WI38 (cell line): Measurements from ENCODE around the gene NFATC2.

Source experiments
- H3K4me3 ChIP-seq: 2 replicates; pipeline ENCODE4 v1.5.1; 2011; ENCODE audit warnings: low read depth, mild to moderate bottlenecking, control low read depth, low read length
- CTCF ChIP-seq: IDR thresholded peaks from 2 replicates; pipeline ENCODE4 v1.5.1; 2012; ENCODE audit warnings: low read depth, mild to moderate bottlenecking, control low read depth, low read length

NFATC2 gene

DNA sequence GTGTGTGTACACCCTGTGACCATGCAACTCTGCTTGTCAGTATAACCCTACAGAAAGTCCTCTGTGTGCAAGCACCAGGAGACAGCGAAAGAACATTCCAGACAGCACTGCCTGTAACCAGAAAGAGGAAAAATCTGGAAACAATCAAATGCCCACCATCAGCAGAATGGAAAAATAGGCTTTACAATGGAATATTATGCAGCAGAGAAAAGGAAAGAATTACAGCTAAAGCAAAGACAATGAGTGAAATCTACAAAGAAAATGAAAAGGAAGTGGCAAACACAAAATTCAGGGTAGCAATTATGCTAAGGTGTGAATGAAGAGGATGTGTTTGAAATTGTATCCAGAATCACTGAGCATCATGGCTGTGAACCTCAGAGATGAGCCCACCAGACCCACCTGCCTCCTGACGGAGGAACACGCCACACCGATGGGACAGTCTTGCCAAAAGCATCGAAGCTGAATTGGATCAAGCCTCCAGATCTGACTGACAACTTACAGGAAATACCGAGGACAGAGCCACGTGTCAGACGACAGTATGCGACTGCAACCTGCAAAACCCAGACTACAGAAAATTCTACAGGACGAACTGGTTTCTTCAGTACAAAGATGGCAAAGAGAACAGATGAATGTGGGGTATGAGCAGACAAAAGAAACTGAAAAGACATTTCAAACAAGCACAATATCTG lies 133.2 kb downstream of the NFATC2 start:
- no peak overlapping the region for H3K4me3 ChIP-seq
- no peak for TF ChIP-seq CTCF

GRCh38 chr20:51404297-51405060 lies 138.0 kb downstream of the NFATC2 start:
- no peak for TF ChIP-seq CTCF
- no peak overlapping the region for H3K4me3 ChIP-seq

- H3K4me3 ChIP-seq = no peak overlapping the region
- TF ChIP-seq CTCF = no peak
Measured at GRCh38 chr20:51403466-51404220, 138.9 kb downstream of the NFATC2 start.

GRCh38 chr20:51402201-51402600 lies 140.3 kb downstream of the NFATC2 start:
- TF ChIP-seq CTCF = no peak
- no peak overlapping the region for H3K4me3 ChIP-seq

DNA sequence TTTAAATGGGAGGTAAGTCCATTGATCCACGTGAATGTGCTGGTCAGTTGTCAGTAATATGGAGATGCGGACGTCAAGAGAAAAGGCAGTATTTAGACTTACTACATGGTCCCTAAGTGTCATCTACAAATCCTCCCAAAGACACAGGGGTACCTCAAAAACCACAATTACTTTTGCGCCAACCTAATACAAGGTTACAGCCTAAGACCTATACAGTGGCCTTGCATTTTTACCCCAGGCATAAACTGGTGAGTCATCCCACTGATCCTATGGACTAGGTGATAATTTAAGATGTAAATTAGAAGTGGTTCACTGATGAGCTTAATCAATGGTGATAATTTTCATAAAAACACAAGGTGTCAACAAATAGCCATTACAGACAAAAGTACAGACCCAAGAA lies 141.0 kb downstream of the NFATC2 start:
- no peak overlapping the region for H3K4me3 ChIP-seq
- no peak for TF ChIP-seq CTCF

- TF ChIP-seq CTCF = no peak
- no peak overlapping the region for H3K4me3 ChIP-seq
Measured at GRCh38 chr20:51400051-51400926, 142.2 kb downstream of the NFATC2 start.
